HS-5 (cell line): Measurements from ENCODE around the gene MYADML2.

Experiments used
- DNase-seq: peaks from one replicate; pipeline ENCODE4 v3.0.0-alpha.2; 2012; ENCODE audit warnings: low read depth

The MYADML2 gene

DNA sequence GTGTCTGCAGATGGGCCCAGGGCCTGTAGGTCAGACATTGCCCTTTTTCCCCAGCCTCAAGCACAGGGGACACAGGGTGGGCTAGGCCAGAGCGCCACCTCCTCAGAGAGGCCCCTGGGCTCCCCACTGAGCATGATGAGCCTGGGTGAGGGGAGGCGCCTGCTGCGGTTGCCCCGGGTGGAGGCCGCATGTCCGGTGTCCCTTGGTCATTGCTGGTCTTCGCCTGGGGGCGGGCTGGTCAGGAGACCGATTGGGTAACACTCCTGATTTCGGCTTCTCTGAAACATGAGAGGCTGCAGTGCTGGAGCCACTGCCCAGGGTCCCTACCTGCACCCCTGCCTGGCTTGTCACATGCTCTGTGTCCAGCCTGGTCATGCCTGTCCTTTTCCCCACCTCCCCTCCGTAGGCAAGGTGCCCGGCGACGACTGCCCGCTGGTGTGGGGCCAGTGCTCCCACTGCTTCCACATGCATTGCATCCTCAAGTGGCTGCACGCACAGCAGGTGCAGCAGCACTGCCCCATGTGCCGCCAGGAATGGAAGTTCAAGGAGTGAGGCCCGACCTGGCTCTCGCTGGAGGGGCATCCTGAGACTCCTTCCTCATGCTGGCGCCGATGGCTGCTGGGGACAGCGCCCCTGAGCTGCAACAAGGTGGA, 47.4 kb downstream of the MYADML2 start:
- DNase-seq, result no peak

GRCh38 chr17:81898885-81899284, 48.1 kb downstream of the MYADML2 start:
- no peak for DNase-seq

- DNase-seq, result peak; percentile 98
These were observed 48.8 kb downstream of the MYADML2 start for GRCh38 chr17:81898029-81898866.

DNA sequence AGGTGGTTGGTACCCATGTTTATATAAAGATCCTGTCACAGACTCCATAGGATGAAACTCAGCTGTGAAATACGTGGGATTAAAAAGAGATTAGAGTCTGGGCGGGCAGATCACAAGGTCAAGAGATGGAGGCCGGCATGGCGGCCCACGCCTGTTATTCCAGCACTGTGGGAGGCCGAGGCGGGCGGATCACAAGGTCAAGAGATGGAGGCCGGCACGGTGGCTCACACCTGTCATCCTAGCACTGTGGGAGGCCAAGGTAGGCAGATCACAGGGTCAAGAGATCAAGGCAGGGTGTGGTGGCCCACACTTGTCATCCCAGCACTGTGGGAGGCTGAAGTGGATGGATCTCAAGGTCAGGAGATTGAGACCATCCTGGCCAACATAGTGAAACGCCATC, 51.6 kb downstream of the MYADML2 start:
- no peak for DNase-seq

- no peak for DNase-seq
These were observed 55.8 kb downstream of the MYADML2 start for GRCh38 chr17:81891303-81891552.

DNA sequence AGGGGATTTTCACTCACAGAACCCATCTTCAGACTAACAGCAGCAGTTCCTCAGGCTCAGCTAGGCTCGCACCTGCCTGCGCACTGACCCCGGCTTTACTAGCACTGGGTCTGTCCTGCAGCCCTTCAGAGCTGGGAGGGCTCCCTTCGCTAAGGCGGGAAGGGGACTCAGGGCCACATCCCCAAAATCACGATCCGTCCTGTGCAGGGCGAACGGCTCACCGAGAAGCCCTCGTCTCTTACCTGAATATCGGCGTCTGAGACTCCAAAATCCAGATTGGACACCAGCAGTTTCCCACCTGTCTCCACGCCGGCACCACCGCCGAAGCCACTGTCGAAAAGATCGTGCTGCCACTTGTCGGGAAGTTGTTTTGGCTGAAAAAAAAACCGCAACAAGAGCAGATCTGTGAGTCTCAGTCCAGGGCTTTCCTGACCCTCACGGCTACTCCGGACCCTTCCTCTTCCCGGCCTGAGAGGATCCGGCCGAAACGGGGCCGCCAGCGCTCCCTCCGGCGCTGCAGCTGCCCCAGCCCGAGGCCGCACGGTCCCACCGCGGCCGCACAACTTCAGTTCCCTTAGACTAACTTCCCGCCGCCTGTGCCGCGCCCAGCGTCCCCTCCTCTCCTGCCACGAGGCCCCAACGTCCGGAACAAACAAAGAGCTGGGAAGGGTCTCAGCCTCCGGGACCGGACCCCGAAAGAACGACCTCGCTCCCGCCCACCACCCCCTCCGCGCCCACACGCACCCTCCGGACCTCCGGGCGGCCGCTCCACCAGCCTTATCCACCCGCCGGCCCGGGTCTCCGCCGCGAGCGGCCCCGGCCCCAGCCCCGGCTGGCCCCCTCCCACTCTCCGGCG, 56.4 kb downstream of the MYADML2 start:
- no peak for DNase-seq
